Stimulated activated CD8-positive, alpha-beta memory T cell treated with anti-CD3 and anti-CD28 coated beads, Interleukin-2, amount 100 ng/mL, for 1 hour (primary cell): ENCODE data around the gene SDHD.

Experiments
- DNase-seq, 2 donors: peaks; one replicate each; pipeline ENCODE4 v3.0.0-alpha.2; 2020; ENCODE audit warnings: low read depth in 2 of 2

Gene SDHD

DNA sequence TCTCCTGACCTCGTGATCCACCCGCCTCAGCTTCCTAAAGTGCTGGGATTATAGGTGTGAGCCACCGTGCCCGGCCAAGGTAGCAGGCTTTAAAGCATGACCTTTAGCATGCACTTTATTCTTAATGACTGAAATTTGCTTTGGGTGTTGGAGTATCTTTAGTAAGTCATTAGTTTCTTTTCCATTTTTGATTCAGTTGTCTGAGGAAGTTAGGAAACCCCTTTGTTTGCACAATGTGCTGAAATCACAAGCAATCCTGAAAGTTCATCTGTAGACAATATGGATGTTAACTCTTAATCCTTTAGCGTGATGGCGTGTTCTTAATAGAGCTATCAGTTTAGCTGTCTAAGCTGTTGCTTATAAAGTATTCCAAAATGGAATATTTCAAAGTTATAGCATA is 16.8 kb downstream of the SDHD start:
- no peak for DNase-seq

GRCh38 chr11:112106070-112106469 is 19.4 kb downstream of the SDHD start:
- DNase-seq = no peak

DNA sequence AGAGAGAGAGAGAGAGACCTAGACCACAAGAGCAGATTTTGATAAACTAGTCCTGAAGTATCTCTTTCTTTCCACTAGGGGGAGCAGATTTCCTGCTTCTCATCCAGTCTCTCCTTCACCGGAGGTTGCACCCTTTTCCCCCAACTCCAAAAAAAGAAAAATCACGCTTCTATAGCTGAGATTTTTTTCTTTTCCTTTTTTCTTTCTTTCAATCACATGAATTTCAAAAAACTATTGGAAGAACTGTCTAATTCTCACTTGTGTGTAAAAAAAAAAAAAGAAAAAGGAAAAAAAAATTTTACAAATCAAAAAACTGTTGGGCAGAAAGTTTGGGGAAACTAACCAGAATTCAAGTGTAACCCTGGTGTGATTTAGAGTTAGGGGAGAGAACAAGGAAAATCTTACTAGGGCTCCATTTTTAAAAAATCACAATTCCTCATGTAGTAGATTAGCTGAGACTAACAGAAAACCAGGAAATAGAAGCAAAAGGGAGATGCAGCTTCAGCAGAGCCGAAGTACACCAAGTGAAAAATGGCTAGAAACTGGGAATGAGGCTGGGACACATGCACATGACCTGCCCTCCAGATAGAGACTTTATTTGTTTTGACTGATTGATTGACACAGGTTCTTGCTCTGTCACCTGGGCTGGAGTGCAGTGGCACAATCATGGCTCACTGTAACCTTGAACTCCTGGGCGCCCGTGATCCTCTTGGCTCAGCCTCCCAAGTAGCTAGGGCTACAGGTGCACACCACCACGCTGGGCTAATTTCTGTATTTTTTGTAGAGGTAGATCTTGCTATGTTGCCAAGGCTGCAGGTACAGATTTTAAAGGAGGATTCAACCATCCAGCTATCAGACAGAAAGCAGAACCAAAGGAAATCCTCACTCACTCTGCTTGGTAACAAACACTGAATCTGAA is 27.1 kb downstream of the SDHD start:
- no peak for DNase-seq

- no peak for DNase-seq
Observed at GRCh38 chr11:112114460-112114859, 27.8 kb downstream of the SDHD start.

DNA sequence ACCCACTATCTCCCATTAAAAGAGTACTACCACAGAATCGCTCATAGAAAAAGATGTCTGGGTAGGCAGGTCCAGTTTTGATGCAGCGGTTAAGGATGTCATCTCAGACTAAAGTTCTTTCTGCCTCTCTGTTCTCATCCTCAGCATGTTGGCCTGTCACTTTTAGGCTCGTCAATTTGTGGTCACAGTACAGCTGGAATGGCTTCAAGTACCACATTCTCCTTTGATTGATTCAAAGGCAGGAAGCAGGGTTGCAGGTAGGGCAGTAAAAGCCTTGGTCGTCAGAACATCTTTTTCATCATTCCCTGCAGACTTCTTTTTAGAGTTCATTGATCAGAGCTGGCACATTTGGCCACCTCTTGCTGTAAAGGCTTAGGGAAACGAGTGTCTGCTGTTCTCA is 28.7 kb downstream of the SDHD start:
- no peak for DNase-seq

DNA sequence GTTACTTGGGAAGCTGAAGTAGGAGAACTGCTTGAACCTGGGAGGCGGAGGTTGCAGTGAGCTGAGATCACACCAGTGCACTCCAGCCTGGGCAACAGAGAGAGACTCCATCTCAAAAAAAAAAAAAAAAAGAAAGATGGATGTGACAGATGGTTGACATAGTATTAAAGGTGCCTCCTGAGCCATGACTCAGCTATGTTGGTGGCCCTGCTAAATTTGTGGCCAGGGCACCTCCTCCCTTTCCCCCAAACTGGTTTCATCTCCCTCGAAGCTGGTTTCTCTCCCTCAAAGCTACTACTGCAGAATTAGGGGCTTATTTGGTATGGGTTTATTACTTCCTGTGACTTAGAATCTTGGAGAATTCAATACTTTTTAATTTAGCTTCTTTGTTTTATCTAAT is 31.5 kb downstream of the SDHD start:
- no peak for DNase-seq

DNA sequence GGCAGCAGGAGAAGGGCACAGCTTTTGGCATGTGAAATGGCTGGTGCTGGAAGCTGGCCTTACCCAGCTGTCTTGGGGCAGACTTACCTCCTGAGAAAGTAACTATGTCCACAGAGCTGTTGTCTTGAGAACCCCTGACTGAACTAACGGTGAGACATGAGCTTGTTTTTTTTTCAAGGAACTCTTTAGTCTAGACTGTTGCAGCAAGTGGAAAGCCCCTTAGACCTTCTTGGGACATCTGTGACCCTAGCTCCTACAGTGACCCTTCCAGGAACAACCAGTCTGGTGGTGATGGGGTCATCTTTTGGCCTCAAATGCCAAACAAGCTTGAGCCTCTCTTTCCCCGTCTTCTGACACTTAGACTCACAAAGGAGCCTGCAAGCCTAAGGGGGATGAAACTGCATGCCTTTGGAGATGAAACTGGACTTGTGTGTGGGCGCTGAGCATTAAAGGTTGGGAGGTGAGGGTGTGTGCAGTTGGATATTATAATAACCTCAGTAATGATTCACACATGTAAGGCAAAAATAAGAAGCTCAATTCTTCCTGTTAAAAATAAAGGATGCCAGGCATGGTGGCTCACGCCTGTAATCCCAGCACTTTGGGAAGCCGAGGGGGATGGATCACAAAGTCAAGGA is 35.4 kb downstream of the SDHD start:
- DNase-seq = no peak

- no peak for DNase-seq
Observed at GRCh38 chr11:112123129-112123528, 36.5 kb downstream of the SDHD start.

GRCh38 chr11:112127056-112127455 is 40.4 kb downstream of the SDHD start:
- DNase-seq = no peak

GRCh38 chr11:112128483-112129121 is 41.9 kb downstream of the SDHD start:
- DNase-seq = no peak

- DNase-seq = no peak
Observed at GRCh38 chr11:112129656-112130055, 43.0 kb downstream of the SDHD start.

DNA sequence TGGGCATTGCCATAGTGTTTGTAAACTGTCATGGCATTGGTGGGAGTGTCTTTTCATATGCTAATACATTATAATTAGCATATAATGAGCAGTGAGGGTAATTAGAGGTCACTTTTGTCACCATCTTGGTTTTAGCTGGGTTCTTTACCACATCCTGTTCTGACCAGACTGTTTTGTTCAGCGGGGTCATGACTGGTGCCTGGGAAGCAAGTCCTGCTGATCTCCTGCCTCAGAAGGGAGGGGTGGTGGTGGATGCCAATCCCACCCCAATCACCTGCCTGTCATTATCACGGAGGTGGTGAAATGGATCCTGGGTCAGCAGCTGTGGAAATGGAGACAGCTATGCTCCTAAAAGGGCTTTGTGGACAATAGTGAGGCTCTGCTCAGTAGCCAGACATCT is 46.1 kb downstream of the SDHD start:
- DNase-seq = no peak

- no peak for DNase-seq
Observed at GRCh38 chr11:112134473-112134872, 47.8 kb downstream of the SDHD start.

DNA sequence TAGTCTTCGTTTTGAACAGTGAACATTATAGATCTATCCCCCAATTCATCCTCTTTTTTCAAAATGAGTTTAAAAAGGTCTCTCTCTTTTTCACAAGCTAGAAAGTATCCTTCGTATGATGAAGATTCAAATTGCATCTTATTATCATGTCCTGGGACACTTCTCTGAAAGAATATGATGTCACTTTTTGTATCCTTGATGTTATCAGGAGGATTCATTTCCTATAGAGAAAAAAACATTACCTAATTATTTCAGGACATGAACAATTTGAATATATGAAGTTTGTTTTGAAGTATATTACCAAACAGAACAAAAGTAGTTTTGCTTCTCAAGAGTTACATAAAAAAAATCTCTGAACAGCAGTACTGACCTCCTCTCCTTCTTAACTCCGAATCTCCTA is 56.9 kb downstream of the SDHD start:
- no peak for DNase-seq
